Measurements from ENCODE around the gene TCOF1. TPM values are rescaled to one million over a fixed set of nuclear protein-coding genes. Genes with fewer than 3 reads are reported as not detected.

The TCOF1 gene
- total and polyA plus RNA-seq, 2 donors (not counting 3 experiments of a cell fraction or from before 2014, with no cell fraction given): 11.2 to 52.0 TPM

- intact Hi-C loops (cut with micrococcal nuclease): no loop called here
- CTCF ChIA-PET: interaction anchor here (0.9 to 1.8 kb wide), 2 partner anchors 22 to 23 kb away, joined by 3 read pairs; no protein-coding TSS in a partner anchor
Measured at GRCh38 chr5:150309101-150309885, 48.2 kb upstream of the TCOF1 start.

DNA sequence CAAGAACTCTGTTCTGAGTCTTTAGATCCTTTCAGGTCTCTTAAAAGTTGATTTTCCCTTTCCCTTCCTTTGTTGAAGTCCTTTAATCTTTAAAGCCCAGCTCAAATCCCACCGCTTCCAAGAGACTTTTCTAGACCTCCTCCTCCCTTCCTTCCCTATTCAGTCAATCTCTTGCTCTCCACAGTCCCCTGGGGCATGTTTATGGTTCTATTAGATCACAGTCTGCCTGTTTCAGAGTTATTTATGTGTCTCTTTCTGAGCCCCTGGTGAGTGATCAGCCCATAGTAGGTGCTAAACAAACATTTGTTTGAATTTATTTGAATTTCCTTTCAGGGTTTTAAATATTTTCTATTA, 47.6 kb upstream of the TCOF1 start:
- FAIRE-seq: no peak
- CTCF ChIA-PET: interaction anchor here (1.8 kb wide), 1 partner anchor 23 kb away, joined by 3 read pairs; no protein-coding TSS in a partner anchor
- H3K4me1 ChIP-seq (ENCODE audit: control insufficient read depth, extremely low read depth, insufficient read depth, low read length): no peaks in the 10 kb centered on the region

More at GRCh38 chr5:150309101-150309885, 48.2 kb upstream of the TCOF1 start:
- dilution Hi-C loops (cut with MboI; ENCODE audit: extremely low pct_ligation_motif_present, low sequenced_read_pairs): no loop called here
- no peak for FAIRE-seq
- no peaks in the 10 kb centered on the region for H3K9me3 ChIP-seq (replicated peaks; ENCODE audit: control insufficient read depth, insufficient read depth, low read length)
- no peaks in the 10 kb centered on the region for H3K79me2 ChIP-seq (ENCODE audit: control insufficient read depth, insufficient read depth, low read length)
- no peaks in the 10 kb centered on the region for H3K36me3 ChIP-seq (ENCODE audit: control insufficient read depth in 2 of 2, extremely low read depth in 1 of 2, insufficient read depth in 2 of 2, low read length in 2 of 2)
- no peak for TF ChIP-seq POLR2AphosphoS5 (IDR thresholded peaks at IDR 0.05; ENCODE audit: insufficient read depth, low read depth, low read length)
- no peak for TF ChIP-seq JUN (IDR thresholded peaks at IDR 0.05; ENCODE audit: borderline replicate concordance, insufficient read depth, insufficient read length, low read depth)
- TF ChIP-seq POLR2A (IDR thresholded peaks at IDR 0.05; ENCODE audit: low read depth, low read length): no peak
- TF ChIP-seq, protein P1, sequence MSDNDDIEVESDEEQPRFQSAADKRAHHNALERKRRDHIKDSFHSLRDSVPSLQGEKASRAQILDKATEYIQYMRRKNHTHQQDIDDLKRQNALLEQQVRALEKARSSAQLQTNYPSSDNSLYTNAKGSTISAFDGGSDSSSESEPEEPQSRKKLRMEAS (IDR thresholded peaks at IDR 0.05; ENCODE audit: insufficient read depth, insufficient read length): no peak
- no peaks in the 10 kb centered on the region for H4K20me1 ChIP-seq (replicated peaks; ENCODE audit: control insufficient read depth, extremely low read depth, insufficient read depth, low read length)
- H2AFZ ChIP-seq (ENCODE audit: low read depth, low read length): no peak overlapping the region
- BruUV-seq (replicated peaks): no TSS peak
- H3K9ac ChIP-seq (replicated peaks; ENCODE audit: extremely low read depth, insufficient read depth, low read length): no peak overlapping the region
- no peak overlapping the region for H3K4me2 ChIP-seq (ENCODE audit: insufficient read depth, low read length)
- DNase-seq (ENCODE audit: low read depth, low spot score): no peak
- peaks cover 6 to 16% of the 10 kb centered on the region in 2 experiments for H3K27me3 ChIP-seq (ENCODE audit: control insufficient read depth in 2 of 2, insufficient read depth in 2 of 2, low read length in 2 of 2)
- no peaks in the 10 kb centered on the region for H3K4me1 ChIP-seq (ENCODE audit: control insufficient read depth, extremely low read depth, insufficient read depth, low read length)
- POLR2A ChIA-PET: no interaction called here
- H3K4me3 ChIP-seq (replicated peaks in 1 of 3; ENCODE audit: insufficient read depth in 1 of 3, low read depth in 1 of 3, low read length in 3 of 3): no peak overlapping the region
- no peaks in the 10 kb centered on the region for H3K9me1 ChIP-seq (replicated peaks; ENCODE audit: control insufficient read depth, extremely low read depth, insufficient read depth, low read length)
- H3K27ac ChIP-seq (ENCODE audit: insufficient read depth, low read depth, low read length): no peak overlapping the region

More for the DNA sequence above, 47.6 kb upstream of the TCOF1 start:
- TF ChIP-seq, protein P1 (IDR thresholded peaks at IDR 0.05; ENCODE audit: insufficient read depth, insufficient read length): no peak
- TF ChIP-seq GATA2 (IDR thresholded peaks at IDR 0.05; ENCODE audit: insufficient read depth, insufficient read length, low read depth, low read length) (no peak), POLR2A (IDR thresholded peaks at IDR 0.05; ENCODE audit: low read depth, low read length) (no peak), CTCF (IDR thresholded peaks at IDR 0.05; ENCODE audit: extremely low read depth in 1 of 2, insufficient read depth in 1 of 2, low read depth in 1 of 2, low read length in 2 of 2) (no peak), FOS (IDR thresholded peaks at IDR 0.05; ENCODE audit: borderline replicate concordance, insufficient read depth, low read length) (no peak), POLR2AphosphoS5 (IDR thresholded peaks at IDR 0.05; ENCODE audit: insufficient read depth, low read depth, low read length) (no peak), MYC (IDR thresholded peaks at IDR 0.05; ENCODE audit: low read depth, low read length) (no peak), JUN (IDR thresholded peaks at IDR 0.05; ENCODE audit: borderline replicate concordance, insufficient read depth, insufficient read length, low read depth) (no peak), EZH2 (IDR thresholded peaks at IDR 0.05; ENCODE audit: borderline replicate concordance, low read depth, low read length, severe bottlenecking) (no peak)
- Histone ChIP-seq H3K4me3 (replicated peaks in 1 of 3; ENCODE audit: insufficient read depth in 1 of 3, low read depth in 1 of 3, low read length in 3 of 3) (no peak overlapping the region), H3K9me1 (replicated peaks; ENCODE audit: control insufficient read depth, extremely low read depth, insufficient read depth, low read length) (no peaks in the 10 kb centered on the region), H3K27me3 (ENCODE audit: control insufficient read depth in 2 of 2, insufficient read depth in 2 of 2, low read length in 2 of 2) (peaks cover 6 to 10% of the 10 kb centered on the region in 2 experiments), H3K27ac (ENCODE audit: insufficient read depth, low read depth, low read length) (no peak overlapping the region), H3K36me3 (ENCODE audit: control insufficient read depth in 2 of 2, extremely low read depth in 1 of 2, insufficient read depth in 2 of 2, low read length in 2 of 2) (no peaks in the 10 kb centered on the region), H3K9ac (replicated peaks; ENCODE audit: extremely low read depth, insufficient read depth, low read length) (no peak overlapping the region), H4K20me1 (replicated peaks; ENCODE audit: control insufficient read depth, extremely low read depth, insufficient read depth, low read length) (no peaks in the 10 kb centered on the region), H3K9me3 (replicated peaks; ENCODE audit: control insufficient read depth, insufficient read depth, low read length) (no peaks in the 10 kb centered on the region), H2AFZ (ENCODE audit: low read depth, low read length) (no peak overlapping the region), H3K4me2 (ENCODE audit: insufficient read depth, low read length) (no peak overlapping the region), H3K79me2 (ENCODE audit: control insufficient read depth, insufficient read depth, low read length) (no peaks in the 10 kb centered on the region)
- POLR2A ChIA-PET: no interaction called here
- no peak for DNase-seq (ENCODE audit: low read depth, low spot score)
- intact Hi-C loops (cut with micrococcal nuclease) (no loop called here), dilution Hi-C loops (cut with MboI; ENCODE audit: extremely low pct_ligation_motif_present, low sequenced_read_pairs) (no loop called here)
- no TSS peak for BruUV-seq (replicated peaks)

Data from endothelial cell of umbilical vein (primary cell).